ENCODE results near the gene PPP5C.
"Not testable (repeated sequence)": the region's sequence is repeated elsewhere in the genome, so short reads cannot be mapped to it uniquely, and the experiment has no call there.

Gene PPP5C

DNA sequence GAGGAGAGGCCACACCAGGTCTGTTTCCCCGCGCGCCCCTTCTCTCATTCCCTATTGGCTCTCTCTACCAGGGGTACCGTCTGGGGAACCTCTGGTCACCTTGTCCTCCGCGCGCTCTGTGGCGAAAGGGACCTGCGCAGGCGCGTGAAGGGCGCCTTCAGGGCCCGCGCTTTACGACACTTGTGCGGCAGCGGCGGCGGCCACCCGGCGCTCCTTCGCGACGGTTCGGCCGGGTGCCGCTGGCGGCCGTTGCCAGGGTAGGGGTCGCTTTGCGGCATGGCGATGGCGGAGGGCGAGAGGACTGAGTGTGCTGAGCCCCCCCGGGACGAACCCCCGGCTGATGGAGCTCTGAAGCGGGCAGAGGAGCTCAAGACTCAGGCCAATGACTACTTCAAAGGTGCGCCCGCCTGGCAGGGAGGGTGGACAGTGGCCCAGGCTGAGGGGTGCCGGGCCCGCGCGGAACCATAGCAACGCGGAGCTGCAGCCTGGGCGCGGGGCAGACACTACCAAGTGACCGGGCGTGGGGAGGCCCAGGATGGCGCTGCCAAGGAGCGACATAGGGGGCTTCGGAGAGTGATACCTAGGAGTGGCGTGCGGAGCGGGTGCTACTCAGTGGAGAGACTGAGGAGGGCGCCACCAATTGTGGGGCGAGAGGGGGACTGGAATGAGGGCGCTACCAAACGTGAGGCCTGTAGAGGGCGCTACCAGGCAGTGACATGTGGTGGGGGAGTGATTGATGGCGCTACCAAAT lies at the start of gene PPP5C:
TSS of gene PPP5C (plus strand) at position 267 of the 751 bp plus-strand sequence. CDS start at position 277, 10 bp downstream.
- peak; percentile 99 for DNase-seq (ENCODE audit: low spot score)

GRCh38 chr19:46297700-46298478 lies 49.0 kb upstream of the PPP5C start:
- peak; percentile 21 for DNase-seq (ENCODE audit: low spot score)

- no peak for DNase-seq (ENCODE audit: low spot score)
Observed at GRCh38 chr19:46298479-46299003, 48.3 kb upstream of the PPP5C start.

- peak; percentile 90 for DNase-seq (ENCODE audit: low spot score)
Observed at GRCh38 chr19:46299004-46299509, 47.8 kb upstream of the PPP5C start.

DNA sequence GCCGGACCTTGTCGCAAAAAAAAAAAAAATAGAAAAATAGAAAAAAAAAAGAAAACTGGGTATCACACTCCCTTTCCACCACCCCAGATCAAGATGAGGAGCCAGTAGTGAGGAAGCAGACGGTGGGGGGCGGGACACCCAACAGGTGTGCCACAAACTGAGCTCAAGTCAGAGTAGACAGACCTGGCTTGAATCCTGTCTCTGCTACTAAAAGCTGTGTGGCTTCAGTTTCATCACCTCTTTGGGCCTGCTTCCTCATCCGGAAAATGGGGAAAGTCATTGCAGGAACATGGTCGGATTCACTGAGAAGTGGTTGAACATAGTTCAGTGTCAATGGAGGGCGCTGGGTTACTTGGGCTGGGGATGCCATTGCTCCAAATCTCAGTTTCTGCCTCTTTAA lies 47.2 kb upstream of the PPP5C start:
- no peak for DNase-seq (ENCODE audit: low spot score)

DNA sequence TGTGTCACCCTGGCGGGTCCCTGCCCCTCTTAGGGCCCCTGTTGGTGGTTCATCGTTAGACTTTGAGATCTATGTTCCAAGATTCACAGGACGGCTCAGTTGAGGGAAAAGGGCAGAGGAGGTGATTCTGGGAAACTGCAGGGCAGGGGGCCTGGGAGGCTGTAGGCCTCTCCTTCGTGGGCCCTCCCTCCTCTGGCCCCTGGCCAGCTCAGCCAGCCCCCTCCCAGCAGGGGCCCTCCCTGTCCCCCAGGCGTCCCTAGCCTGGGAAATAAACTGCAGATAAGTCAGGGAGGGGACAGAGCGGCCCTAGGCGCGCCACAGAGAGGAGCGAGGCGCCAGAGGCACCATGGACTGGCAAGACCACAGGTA lies 43.6 kb upstream of the PPP5C start:
- DNase-seq (ENCODE audit: low spot score): no peak

- no peak for DNase-seq (ENCODE audit: low spot score)
Observed at GRCh38 chr19:46303691-46304397, 43.0 kb upstream of the PPP5C start.

DNA sequence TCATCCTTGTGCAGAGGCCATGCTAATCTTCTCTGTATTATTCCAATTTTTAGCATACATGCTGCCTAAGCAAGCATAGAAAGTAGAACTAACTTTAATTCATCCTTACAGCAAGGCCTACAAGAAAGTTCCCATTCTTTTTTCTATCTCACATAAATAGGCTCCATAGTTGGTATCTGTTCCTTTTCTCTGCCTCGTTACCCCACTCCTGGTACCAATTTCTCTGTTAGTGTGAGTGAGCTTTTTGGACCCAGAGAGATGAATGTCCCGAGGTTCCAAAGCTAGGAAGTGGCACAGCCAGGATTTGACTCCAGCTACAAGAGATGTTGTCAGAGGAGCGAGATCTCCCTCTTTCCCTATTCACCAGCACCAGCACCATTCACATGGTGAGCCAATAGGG lies 40.4 kb upstream of the PPP5C start:
- DNase-seq (ENCODE audit: low spot score): no peak

GRCh38 chr19:46308510-46308909 lies 38.4 kb upstream of the PPP5C start:
- DNase-seq (ENCODE audit: low spot score): no peak

DNA sequence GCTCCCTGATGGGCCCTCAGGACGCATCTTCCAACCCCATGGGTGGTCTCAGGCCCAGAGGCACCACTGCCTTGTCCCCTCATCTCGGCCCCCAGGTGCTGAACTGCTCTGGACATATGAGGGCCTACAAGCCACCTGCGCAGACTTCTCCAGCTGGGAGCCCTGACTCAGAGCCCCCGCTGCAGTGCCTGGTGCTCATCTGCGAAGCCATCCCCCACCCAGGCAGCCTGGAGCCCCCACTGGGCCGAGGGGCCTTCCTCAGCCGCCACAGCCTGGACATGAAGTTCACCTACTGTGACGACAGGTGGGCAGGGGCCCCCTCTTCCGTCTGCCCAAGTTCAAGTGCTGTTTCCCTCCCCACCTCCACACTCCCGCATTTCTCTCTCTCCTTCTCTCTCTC lies 37.8 kb upstream of the PPP5C start:
- DNase-seq (ENCODE audit: low spot score): no peak

DNA sequence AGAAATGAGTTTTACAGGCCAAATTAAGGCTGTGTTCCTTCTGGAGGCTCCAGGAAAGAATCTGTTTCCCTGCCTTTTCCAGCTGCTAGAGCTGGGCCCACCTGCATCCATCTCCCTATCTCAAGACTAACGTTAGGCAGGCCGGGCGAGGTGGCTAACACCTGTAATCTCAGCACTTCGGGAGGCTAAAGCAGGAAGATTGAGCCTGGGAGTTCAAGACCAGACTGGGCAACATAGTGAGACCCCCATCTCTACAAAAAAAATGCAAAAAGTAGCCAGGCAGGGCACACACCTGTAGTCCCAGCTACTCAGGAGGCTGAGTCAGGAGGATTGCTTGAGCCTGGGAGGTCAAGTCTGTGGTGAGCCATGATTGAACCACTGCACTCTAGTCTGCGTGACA lies 35.4 kb upstream of the PPP5C start:
- DNase-seq (ENCODE audit: low spot score): no peak

GRCh38 chr19:46313540-46314469 lies 33.1 kb upstream of the PPP5C start:
- not testable (repeated sequence) for DNase-seq (ENCODE audit: low spot score)

DNA sequence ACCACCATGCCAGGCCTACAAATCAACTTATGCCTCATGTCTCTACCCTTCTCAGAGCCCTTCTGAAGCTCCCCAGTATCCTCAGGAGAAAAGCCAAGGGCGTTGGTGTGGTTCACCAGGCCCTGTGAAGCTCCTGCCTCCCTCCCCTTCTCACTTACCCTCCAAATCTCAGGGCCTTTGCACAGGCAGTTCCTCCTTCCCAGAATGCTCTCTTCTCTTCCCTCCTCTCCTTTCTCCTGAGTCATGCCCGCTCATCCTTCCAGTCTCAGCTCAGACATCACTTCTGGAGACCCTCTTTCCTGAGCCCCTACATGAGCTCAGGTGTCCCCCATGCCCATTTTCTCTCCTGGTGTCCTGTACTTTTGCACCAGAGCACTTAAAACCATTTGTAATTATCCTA lies 29.5 kb upstream of the PPP5C start:
- DNase-seq (ENCODE audit: low spot score): no peak

DNA sequence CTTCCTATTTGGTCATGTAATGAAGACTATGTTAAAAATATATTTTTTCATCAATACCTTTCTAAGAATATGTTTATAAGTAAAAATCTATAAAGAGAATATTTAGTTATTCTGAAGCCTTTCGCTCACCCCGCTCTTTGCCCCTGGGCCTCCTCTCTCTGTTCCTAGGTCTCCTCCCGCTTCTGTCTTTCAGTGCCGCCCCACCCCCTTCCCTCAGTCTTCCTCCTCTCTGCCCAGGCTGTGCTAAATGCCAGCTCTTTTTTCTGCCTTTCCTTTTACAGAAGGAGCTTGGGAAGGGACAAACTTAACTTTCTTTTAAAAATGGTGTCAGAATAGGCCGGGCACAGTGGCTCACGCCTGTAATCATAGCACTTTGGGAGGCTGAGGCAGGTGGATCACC lies 27.3 kb upstream of the PPP5C start:
- DNase-seq (ENCODE audit: low spot score): no peak

DNA sequence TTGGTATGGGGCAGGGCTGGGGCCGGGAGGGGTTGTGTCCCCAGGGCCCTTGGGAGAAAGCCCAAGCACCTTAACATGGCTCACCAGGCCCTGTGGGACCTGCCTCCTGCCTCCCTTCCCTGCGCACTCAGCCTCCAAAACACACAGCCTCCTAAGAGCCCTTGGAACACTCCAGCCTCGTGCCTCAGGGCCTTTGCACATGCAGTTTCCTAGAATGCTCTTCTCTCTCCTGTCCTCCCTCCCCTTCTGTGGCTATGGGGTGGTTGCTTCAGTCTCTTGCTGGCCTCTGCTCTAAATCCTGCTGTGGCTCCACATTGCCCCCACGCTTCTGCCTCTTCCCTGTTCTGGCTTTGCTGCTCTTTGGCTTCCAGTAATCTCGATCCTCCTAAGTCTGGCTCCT lies 26.3 kb upstream of the PPP5C start:
- DNase-seq (ENCODE audit: low spot score): no peak

- no peak for DNase-seq (ENCODE audit: low spot score)
Observed at GRCh38 chr19:46321653-46322052, 25.2 kb upstream of the PPP5C start.

DNA sequence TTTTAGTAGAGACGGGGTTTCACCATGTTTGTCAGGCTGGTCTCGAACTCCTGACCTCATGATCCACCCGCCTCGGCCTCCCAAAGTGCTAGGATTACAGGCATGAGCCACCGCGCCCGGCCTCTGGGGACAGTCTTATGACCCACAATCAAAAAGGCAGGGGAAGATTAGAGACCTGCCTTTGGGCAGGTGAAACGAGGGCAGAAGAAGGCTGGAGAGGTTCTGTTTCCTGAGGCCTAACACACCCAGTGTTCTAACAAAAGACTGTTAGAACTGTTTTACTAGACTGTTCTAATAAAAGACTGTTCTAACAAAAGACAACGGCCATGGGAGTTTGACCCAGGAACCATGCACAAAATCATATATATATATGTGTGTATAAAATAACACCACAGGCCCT lies 23.7 kb upstream of the PPP5C start:
- DNase-seq (ENCODE audit: low spot score): not testable (repeated sequence)

DNA sequence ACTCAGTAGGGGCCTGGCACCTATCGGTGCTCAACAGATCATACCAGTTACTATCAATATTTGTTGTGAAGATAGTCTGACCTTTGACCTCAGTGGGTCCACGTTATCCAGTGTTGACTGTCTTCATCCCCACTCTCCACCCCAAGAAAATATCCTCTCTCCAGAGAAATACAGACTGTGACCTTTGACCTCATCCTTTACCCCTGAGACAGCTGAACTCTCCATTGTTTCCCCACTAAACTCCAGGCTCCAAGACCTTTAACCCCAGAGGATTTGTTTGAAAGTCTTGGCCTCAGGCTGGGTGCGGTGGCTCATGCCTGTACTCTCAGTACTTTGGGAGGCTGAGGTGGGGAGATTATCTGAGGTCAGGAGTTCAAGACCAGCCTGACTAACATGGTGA lies 22.6 kb upstream of the PPP5C start:
- DNase-seq (ENCODE audit: low spot score): no peak

- no peak for DNase-seq (ENCODE audit: low spot score)
Observed at GRCh38 chr19:46326608-46327007, 20.3 kb upstream of the PPP5C start.

- no peak for DNase-seq (ENCODE audit: low spot score)
Observed at GRCh38 chr19:46328079-46328478, 18.8 kb upstream of the PPP5C start.

- no peak for DNase-seq (ENCODE audit: low spot score)
Observed at GRCh38 chr19:46330319-46330918, 16.5 kb upstream of the PPP5C start.
